Common myeloid progenitor, CD34-positive (primary cell): ENCODE measurements around the gene HDAC11.

Source experiments
- CTCF ChIA-PET: fragments of 350-600 bp; sonication (Branson Sonifier 250); formaldehyde crosslinking; loops from one replicate; lab custom pipeline; 2021; ENCODE audit warnings: antibody characterized with exemption; lab: Charles Lee
- POLR2A ChIA-PET: fragments of 350-600 bp; sonication (Branson Sonifier 250); formaldehyde crosslinking; loops from one replicate; lab custom pipeline; 2021; ENCODE audit warnings: antibody characterized with exemption; lab: Charles Lee
- DNase-seq, 3 donors: peaks; one replicate each; pipeline versions ENCODE4 v3.0.0 to v3.0.0-alpha.2; 2013
- H3K27ac ChIP-seq, 2 experiments: 1 replicate in 1 of 2; 2 replicates in 1 of 2; pipeline ENCODE4 v1.7.0; 2013; ENCODE audit warnings: inconsistent platforms in 2 of 2, low read length in 2 of 2, mild to moderate bottlenecking in 2 of 2, low read depth in 1 of 2, moderate library complexity in 1 of 2; ENCODE audit not compliant: severe bottlenecking in 2 of 2, insufficient read depth in 1 of 2, poor library complexity in 1 of 2
- H3K27me3 ChIP-seq, 5 experiments: replicated peaks in 2 of 5; 1 replicate in 3 of 5; 2 replicates in 2 of 5; pipeline versions ENCODE4 v1.6.1 to v1.7.0; 2013; ENCODE audit warnings: low read length in 4 of 5, mild to moderate bottlenecking in 2 of 5, moderate library complexity in 2 of 5, inconsistent platforms in 1 of 5; ENCODE audit not compliant: insufficient read depth in 5 of 5, control insufficient read depth in 4 of 5
- H3K36me3 ChIP-seq, 4 experiments: 1 replicate in 2 of 4; 2 replicates in 2 of 4; pipeline versions ENCODE4 v1.6.1 to v1.7.0; 2013; ENCODE audit warnings: low read length in 3 of 4, control low read depth in 1 of 4, mild to moderate bottlenecking in 1 of 4; ENCODE audit not compliant: control insufficient read depth in 4 of 4, insufficient read depth in 4 of 4
- H3K4me1 ChIP-seq, 4 experiments: 1 replicate in 3 of 4; 2 replicates in 1 of 4; pipeline versions ENCODE4 v1.6.1 to v1.7.1; 2013; ENCODE audit warnings: low read length in 3 of 4, mild to moderate bottlenecking in 3 of 4, control low read depth in 1 of 4, inconsistent platforms in 1 of 4, moderate library complexity in 1 of 4; ENCODE audit not compliant: control insufficient read depth in 4 of 4, insufficient read depth in 4 of 4; ENCODE audit errors: control extremely low read depth in 1 of 4
- H3K4me3 ChIP-seq, 7 experiments: 1 replicate in 4 of 7; 2 replicates in 3 of 7; pipeline versions ENCODE4 v1.5.1 to v1.7.0; 2013; ENCODE audit warnings: mild to moderate bottlenecking in 7 of 7, low read length in 6 of 7, moderate library complexity in 6 of 7, inconsistent platforms in 2 of 7, low read depth in 2 of 7, control low read depth in 1 of 7; ENCODE audit not compliant: insufficient read depth in 4 of 7, control insufficient read depth in 1 of 7; ENCODE audit errors: extremely low read depth in 1 of 7
- H3K9me3 ChIP-seq, 5 experiments: 1 replicate in 4 of 5; 2 replicates in 1 of 5; pipeline versions ENCODE4 v1.6.1 to v1.7.1; 2013; ENCODE audit warnings: low read length in 4 of 5, mild to moderate bottlenecking in 2 of 5, inconsistent platforms in 1 of 5, low read depth in 1 of 5, moderate library complexity in 1 of 5; ENCODE audit not compliant: control insufficient read depth in 4 of 5, insufficient read depth in 2 of 5; ENCODE audit errors: control extremely low read depth in 1 of 5
- WGBS: methylation state at CpG from one replicate; pipeline ENCODE4 v1.1.5; 2013; ENCODE audit not compliant: insufficient coverage; 5-methylcytosine and 5-hydroxymethylcytosine counted together

Gene HDAC11

DNA sequence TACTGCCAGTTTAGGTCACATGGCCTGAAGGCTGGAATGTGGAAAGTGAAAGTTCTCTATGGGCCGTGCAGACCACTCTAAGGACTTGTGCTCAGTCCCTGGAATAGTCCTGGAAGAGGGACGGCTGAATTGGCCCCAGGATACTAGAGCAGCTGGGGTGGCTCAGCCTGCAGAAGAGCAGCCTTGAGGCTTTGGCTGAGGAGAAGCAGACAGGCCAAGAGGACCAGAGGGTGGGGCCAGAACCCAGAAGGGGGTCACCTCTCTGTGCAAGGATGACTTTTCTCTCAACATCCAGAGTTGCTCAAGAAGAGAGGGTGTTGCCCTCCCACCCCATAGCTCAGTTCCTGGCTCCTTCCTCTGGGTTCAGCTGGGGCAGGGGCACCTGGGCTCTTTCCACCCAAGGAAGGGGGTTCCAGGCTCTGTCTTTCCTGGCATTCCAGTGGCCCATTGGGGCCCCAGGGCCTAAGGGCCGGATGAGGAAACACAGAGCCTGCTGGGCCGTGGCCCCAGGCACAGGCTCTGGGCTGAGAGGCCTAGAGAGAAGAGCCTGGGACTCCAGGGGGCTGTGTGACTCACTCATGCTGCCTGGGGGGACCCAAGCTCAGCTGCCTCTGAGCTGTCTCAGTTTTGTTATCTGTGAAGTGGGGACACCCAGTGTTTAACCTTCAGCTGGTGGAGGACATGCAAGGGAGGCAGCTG is 60.3 kb downstream of the HDAC11 start:
- Histone ChIP-seq H3K9me3 (peaks cover 0 to 6% (median 0%) of the 10 kb centered on the region in 5 experiments), H3K27me3 (no peaks in the 10 kb centered on the region), H3K27ac (no peak overlapping the region), H3K4me1 (peaks cover 4 to 27% (median 24%) of the 10 kb centered on the region in 4 experiments), H3K4me3 (no peak overlapping the region), H3K36me3 (no peaks in the 10 kb centered on the region)
- DNase-seq, result no peak
- WGBS, result 98% methylated on average over 4 of the region's 4 CpGs
- ChIA-PET POLR2A (no interaction called here), CTCF (interaction anchor here (0.8 to 2.2 kb wide), 4 partner anchors 10 to 455 kb away, joined by 3 to 6 read pairs (median 4); no protein-coding TSS in a partner anchor)

DNA sequence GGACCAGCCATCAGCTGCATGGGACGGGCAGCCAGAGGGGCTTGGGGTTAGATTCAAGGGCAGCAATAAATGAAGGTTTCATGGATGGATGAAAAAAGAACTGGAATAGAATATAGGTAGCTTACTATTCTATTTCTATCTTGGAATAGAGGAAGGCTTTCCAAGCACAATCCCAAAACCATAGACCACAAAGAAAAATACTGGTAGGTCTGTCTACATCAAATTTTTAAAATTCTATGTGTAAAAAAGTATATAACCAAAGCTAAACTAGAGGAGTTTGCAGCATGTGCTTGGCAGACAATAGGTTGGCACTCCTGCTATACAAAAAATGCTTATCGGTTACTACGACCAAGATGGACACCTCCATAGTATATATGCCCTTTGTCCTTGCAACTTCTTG is 61.6 kb downstream of the HDAC11 start:
- ChIA-PET CTCF (interaction anchor here (1.2 to 1.5 kb wide), 2 partner anchors 9 to 12 kb away, joined by 3 to 4 read pairs; no protein-coding TSS in a partner anchor), POLR2A (interaction anchor here (0.6 kb wide), 1 partner anchor 11 kb away, joined by 3 read pairs; no protein-coding TSS in a partner anchor)
- 0% methylated on average over 1 of the region's 3 CpGs for WGBS
- Histone ChIP-seq H3K4me3 (no peak overlapping the region), H3K9me3 (peaks cover 0 to 6% (median 0%) of the 10 kb centered on the region in 5 experiments), H3K27ac (no peak overlapping the region), H3K4me1 (peaks cover 4 to 23% (median 19%) of the 10 kb centered on the region in 4 experiments), H3K36me3 (no peaks in the 10 kb centered on the region), H3K27me3 (no peaks in the 10 kb centered on the region)
- DNase-seq, result no peak

- Histone ChIP-seq H3K36me3 (no peaks in the 10 kb centered on the region), H3K4me3 (no peak overlapping the region), H3K4me1 (peaks cover 4 to 18% (median 14%) of the 10 kb centered on the region in 4 experiments), H3K9me3 (peaks cover 0 to 6% (median 0%) of the 10 kb centered on the region in 5 experiments), H3K27me3 (no peaks in the 10 kb centered on the region), H3K27ac (no peak overlapping the region)
- ChIA-PET POLR2A (interaction anchor here (0.6 kb wide), 1 partner anchor 12 kb away, joined by 3 read pairs; no protein-coding TSS in a partner anchor), CTCF (interaction anchor here (1.2 to 1.5 kb wide), 2 partner anchors 8 to 9 kb away, joined by 3 to 4 read pairs; no protein-coding TSS in a partner anchor)
- DNase-seq, result no peak
- WGBS, result 100% methylated on average over 1 of the region's 3 CpGs
These were observed 62.0 kb downstream of the HDAC11 start for GRCh38 chr3:13542142-13542541.

DNA sequence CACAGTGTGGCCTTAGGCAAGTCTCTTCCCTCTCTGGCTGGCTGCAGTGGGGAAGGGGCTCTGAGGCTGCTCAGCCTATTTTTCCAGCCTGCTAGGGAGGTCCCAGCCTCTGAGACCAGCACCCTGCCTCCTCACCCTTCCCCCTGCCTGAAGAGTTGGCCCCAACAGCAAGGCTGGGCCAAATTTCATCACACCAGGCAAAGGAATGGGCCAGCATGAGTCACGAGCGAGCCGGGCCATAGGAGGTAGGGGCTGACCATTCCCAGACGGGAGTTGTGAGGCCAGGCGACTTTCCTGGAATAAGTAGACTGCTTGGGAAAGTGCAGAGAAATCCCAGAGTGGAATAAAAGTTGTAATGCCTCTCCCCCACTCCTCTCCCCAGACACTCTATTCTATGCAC is 63.1 kb downstream of the HDAC11 start:
- DNase-seq, result no peak
- peaks cover 0 to 5% (median 0%) of the 10 kb centered on the region in 5 experiments for H3K27me3 ChIP-seq
- H3K36me3 ChIP-seq, result no peaks in the 10 kb centered on the region
- peaks cover 0 to 6% (median 0%) of the 10 kb centered on the region in 5 experiments for H3K9me3 ChIP-seq
- H3K4me1 ChIP-seq, result peaks cover 4 to 16% (median 13%) of the 10 kb centered on the region in 4 experiments
- 100% methylated on average over 3 of the region's 5 CpGs for WGBS
- no peak overlapping the region for H3K27ac ChIP-seq
- no peak overlapping the region for H3K4me3 ChIP-seq
- POLR2A ChIA-PET, result no interaction called here
- CTCF ChIA-PET, result interaction anchor here (1.5 to 1.7 kb wide), 2 partner anchors 10 to 27 kb away, joined by 3 to 4 read pairs; no protein-coding TSS in a partner anchor

GRCh38 chr3:13544293-13544831 is 64.3 kb downstream of the HDAC11 start:
- no peak overlapping the region for H3K4me3 ChIP-seq
- peak in 2 of 3 donors; percentile 75 to 79 for DNase-seq
- WGBS, result 32% methylated on average over 5 of the region's 6 CpGs
- peaks cover 0 to 11% (median 2%) of the 10 kb centered on the region in 5 experiments for H3K27me3 ChIP-seq
- H3K27ac ChIP-seq, result no peak overlapping the region
- no peaks in the 10 kb centered on the region for H3K36me3 ChIP-seq
- peaks cover 4 to 24% (median 18%) of the 10 kb centered on the region in 4 experiments for H3K4me1 ChIP-seq
- ChIA-PET POLR2A (interaction anchor here (0.5 to 0.6 kb wide), 2 partner anchors 10 to 17 kb away, joined by 3 to 7 read pairs; no protein-coding TSS in a partner anchor), CTCF (interaction anchor here (1.0 to 1.9 kb wide), 5 partner anchors 16 to 103 kb away, joined by 3 to 4 read pairs (median 3); no protein-coding TSS in a partner anchor)
- peaks cover 0 to 6% (median 0%) of the 10 kb centered on the region in 5 experiments for H3K9me3 ChIP-seq

DNA sequence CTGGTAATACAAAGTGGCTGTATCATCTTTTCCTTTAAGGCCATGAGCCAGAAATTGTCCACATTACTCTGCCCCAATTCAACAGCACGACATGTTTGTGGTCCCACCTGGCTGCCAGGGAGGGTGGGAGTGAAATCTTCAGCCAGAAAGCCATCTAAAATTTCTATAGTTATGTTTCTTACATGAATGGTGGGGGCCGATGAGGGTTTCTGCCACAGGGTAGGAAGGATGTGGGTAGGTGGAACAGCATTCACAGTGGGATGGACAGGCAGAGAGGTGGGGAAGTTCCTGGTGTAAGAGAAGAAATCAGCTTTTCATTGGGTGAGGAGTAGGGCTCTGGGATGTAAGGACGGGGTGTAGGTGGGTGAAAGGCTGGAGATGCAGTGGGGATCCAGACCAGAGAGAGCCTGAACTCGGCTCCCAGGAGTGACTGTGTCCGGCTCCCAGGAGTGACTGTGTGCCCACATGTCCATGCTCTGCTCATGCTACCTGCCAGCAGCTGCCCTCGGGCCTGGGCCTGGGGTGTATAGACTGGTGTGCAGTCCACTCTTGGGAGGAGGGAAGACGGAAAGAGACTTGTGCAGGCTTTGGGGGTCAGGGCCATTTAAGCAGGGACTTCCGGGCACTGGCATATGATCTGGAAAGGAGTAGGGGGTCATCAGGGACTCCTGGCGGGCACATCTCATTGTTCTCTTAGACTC is 65.0 kb downstream of the HDAC11 start:
- DNase-seq, result peak in 2 of 3 donors; percentile 17 to 19
- Histone ChIP-seq H3K27ac (no peak overlapping the region), H3K36me3 (no peaks in the 10 kb centered on the region), H3K4me1 (peaks cover 4 to 31% (median 25%) of the 10 kb centered on the region in 4 experiments), H3K27me3 (peaks cover 0 to 15% (median 2%) of the 10 kb centered on the region in 5 experiments), H3K4me3 (no peak overlapping the region), H3K9me3 (peaks cover 0 to 6% (median 0%) of the 10 kb centered on the region in 5 experiments)
- ChIA-PET POLR2A (interaction anchor here (0.6 kb wide), 1 partner anchor 11 kb away, joined by 7 read pairs; no protein-coding TSS in a partner anchor), CTCF (interaction anchor here (1.2 to 1.9 kb wide), 3 partner anchors 16 to 47 kb away, joined by 3 to 4 read pairs (median 4); no protein-coding TSS in a partner anchor)
- WGBS, result 61% methylated on average over 5 of the region's 9 CpGs
